ENCODE measurements around the gene LYRM9. TPM values are rescaled to one million over a fixed set of nuclear protein-coding genes. Genes with fewer than 3 reads are reported as not detected.

The LYRM9 gene
- polyA plus RNA-seq, 1 of the 3 experiments (the other 2 are of a cell fraction), result 4.6 TPM

- CTCF ChIA-PET, result no interaction called here
Measured at GRCh38 chr17:27862004-27862403, 31.2 kb downstream of the LYRM9 start.

DNA sequence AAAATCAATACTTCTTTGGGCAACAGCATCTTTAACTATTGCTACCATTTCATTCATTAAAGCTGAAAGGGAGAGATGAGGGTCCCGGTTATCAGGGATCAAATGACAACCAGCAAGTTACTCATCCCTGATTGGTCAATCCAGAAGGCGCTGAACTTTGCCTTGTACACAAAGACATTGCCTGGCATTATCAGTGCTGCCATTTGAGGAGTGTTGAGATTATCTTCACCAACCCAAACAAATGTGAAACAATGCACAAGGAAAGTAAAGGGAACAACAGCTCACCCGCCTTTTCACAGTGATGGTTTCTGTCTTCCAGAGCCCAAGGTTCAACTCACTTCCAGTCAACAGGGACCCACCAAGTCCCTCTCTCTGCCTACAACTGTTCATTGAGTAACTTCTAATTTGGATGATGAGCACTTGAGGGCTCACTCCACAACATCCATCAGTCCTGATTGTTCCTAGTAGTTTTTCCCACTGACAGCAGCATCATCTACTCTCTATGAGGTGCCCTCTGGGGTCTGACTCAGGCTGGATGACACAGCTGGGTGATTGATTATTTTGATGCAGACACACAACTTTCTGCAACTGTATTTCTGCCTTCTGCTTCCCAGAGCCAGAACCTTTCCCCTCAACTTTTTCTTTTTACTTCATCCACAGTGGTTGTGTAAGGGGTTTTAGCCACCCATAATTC is 32.0 kb downstream of the LYRM9 start:
- WGBS (ENCODE audit: low lambda C conversion rate), result 40% methylated on average over 3 of the region's 3 CpGs
- Histone ChIP-seq H3F3A (replicated peaks; ENCODE audit: insufficient read depth) (no peaks in the 10 kb centered on the region), H3K4me1 (ENCODE audit: control insufficient read depth in 1 of 2, insufficient read depth in 2 of 2, low read depth in 1 of 2, low read length in 1 of 2) (no peaks in the 10 kb centered on the region), H2AFZ (ENCODE audit: low read depth) (no peak overlapping the region), H3K36me3 (replicated peaks in 1 of 2; ENCODE audit: control insufficient read depth in 1 of 2, insufficient read depth in 2 of 2, low read length in 1 of 2) (no peaks in the 10 kb centered on the region), H3K9me3 (no peaks in the 10 kb centered on the region), H3K27ac (ENCODE audit: low read depth in 2 of 2, low read length in 1 of 2) (no peak overlapping the region), H3K79me2 (ENCODE audit: insufficient read depth) (no peaks in the 10 kb centered on the region), H3K9me2 (no peaks in the 10 kb centered on the region), H3K4me3 (ENCODE audit: low read depth in 2 of 2, low read length in 1 of 2) (no peak overlapping the region), H4K20me1 (ENCODE audit: insufficient read depth) (no peaks in the 10 kb centered on the region), H3K4me2 (no peak overlapping the region), H3K27me3 (ENCODE audit: insufficient read depth) (no peaks in the 10 kb centered on the region; the same call in 1 of the 2 replicates), H3K9ac (no peak overlapping the region)
- ChIA-PET CTCF (interaction anchor here (1.0 to 4.7 kb wide), 4 partner anchors 19 to 105 kb away, joined by 5 to 22 read pairs (median 10); no protein-coding TSS in a partner anchor), POLR2A (no interaction called here)
- no peak for DNase-seq
- TF ChIP-seq TCF12 (IDR thresholded peaks at IDR 0.05), result no peak
- TF ChIP-seq, protein P1, sequence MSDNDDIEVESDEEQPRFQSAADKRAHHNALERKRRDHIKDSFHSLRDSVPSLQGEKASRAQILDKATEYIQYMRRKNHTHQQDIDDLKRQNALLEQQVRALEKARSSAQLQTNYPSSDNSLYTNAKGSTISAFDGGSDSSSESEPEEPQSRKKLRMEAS (IDR thresholded peaks at IDR 0.05; ENCODE audit: low read depth), result no peak
- TF ChIP-seq FOXM1 (IDR thresholded peaks at IDR 0.05; ENCODE audit: low read depth), result no peak
- no peak for TF ChIP-seq FOXJ3 (CRISPR knock-in tag; IDR thresholded peaks at IDR 0.05)

More at GRCh38 chr17:27862004-27862403, 31.2 kb downstream of the LYRM9 start:
- POLR2A ChIA-PET, result no interaction called here
- H3K9me2 ChIP-seq, result no peaks in the 10 kb centered on the region
- no peaks in the 10 kb centered on the region for H3F3A ChIP-seq (replicated peaks; ENCODE audit: insufficient read depth)
- no peaks in the 10 kb centered on the region for H3K79me2 ChIP-seq (ENCODE audit: insufficient read depth)
- 71% methylated on average over 4 of the region's 4 CpGs for WGBS (ENCODE audit: low lambda C conversion rate)
- TF ChIP-seq NFIC (IDR thresholded peaks at IDR 0.05; ENCODE audit: borderline replicate concordance), result no peak
- TF ChIP-seq RAD21 (IDR thresholded peaks at IDR 0.05; ENCODE audit: low read length), result no peak
- TF ChIP-seq, protein P1 (IDR thresholded peaks at IDR 0.05; ENCODE audit: low read depth), result no peak
- TF ChIP-seq FOXM1 (IDR thresholded peaks at IDR 0.05; ENCODE audit: low read depth), result no peak
- no peaks in the 10 kb centered on the region; the same call in 1 of the 2 replicates for H3K27me3 ChIP-seq (ENCODE audit: insufficient read depth)
- no peak overlapping the region for H2AFZ ChIP-seq (ENCODE audit: low read depth)
- no peaks in the 10 kb centered on the region for H3K4me1 ChIP-seq (ENCODE audit: control insufficient read depth in 1 of 2, insufficient read depth in 2 of 2, low read depth in 1 of 2, low read length in 1 of 2)
- H3K9ac ChIP-seq, result no peak overlapping the region
- H3K4me2 ChIP-seq, result no peak overlapping the region
- no peaks in the 10 kb centered on the region for H3K36me3 ChIP-seq (replicated peaks in 1 of 2; ENCODE audit: control insufficient read depth in 1 of 2, insufficient read depth in 2 of 2, low read length in 1 of 2)
- H3K4me3 ChIP-seq (ENCODE audit: low read depth in 2 of 2, low read length in 1 of 2), result no peak overlapping the region
- DNase-seq, result no peak
- H3K9me3 ChIP-seq, result no peaks in the 10 kb centered on the region
- H4K20me1 ChIP-seq (ENCODE audit: insufficient read depth), result no peaks in the 10 kb centered on the region
- no peak overlapping the region for H3K27ac ChIP-seq (ENCODE audit: low read depth in 2 of 2, low read length in 1 of 2)

GRCh38 chr17:27858621-27859305 is 34.4 kb downstream of the LYRM9 start:
- H3F3A ChIP-seq (replicated peaks; ENCODE audit: insufficient read depth), result no peaks in the 10 kb centered on the region
- no peak overlapping the region for H3K4me3 ChIP-seq (ENCODE audit: low read depth in 2 of 2, low read length in 1 of 2)
- no peaks in the 10 kb centered on the region for H3K9me2 ChIP-seq
- CTCF ChIA-PET, result interaction anchor here (1.3 to 4.7 kb wide), 3 partner anchors 21 to 99 kb away, joined by 3 to 22 read pairs (median 14); no protein-coding TSS in a partner anchor
- no peaks in the 10 kb centered on the region for H3K4me1 ChIP-seq (ENCODE audit: control insufficient read depth in 1 of 2, insufficient read depth in 2 of 2, low read depth in 1 of 2, low read length in 1 of 2)
- no peaks in the 10 kb centered on the region for H4K20me1 ChIP-seq (ENCODE audit: insufficient read depth)
- H3K27ac ChIP-seq (ENCODE audit: low read depth in 2 of 2, low read length in 1 of 2), result no peak overlapping the region
- H3K9ac ChIP-seq, result no peak overlapping the region
- H3K36me3 ChIP-seq (replicated peaks in 1 of 2; ENCODE audit: control insufficient read depth in 1 of 2, insufficient read depth in 2 of 2, low read length in 1 of 2), result no peaks in the 10 kb centered on the region
- no peaks in the 10 kb centered on the region for H3K9me3 ChIP-seq
- no peak overlapping the region for H3K4me2 ChIP-seq
- no peaks in the 10 kb centered on the region for H3K79me2 ChIP-seq (ENCODE audit: insufficient read depth)
- 44% methylated on average over 5 of the region's 6 CpGs for WGBS (ENCODE audit: low lambda C conversion rate)
- no peaks in the 10 kb centered on the region; the same call in 1 of the 2 replicates for H3K27me3 ChIP-seq (ENCODE audit: insufficient read depth)
- DNase-seq, result no peak
- POLR2A ChIA-PET, result no interaction called here
- no peak overlapping the region for H2AFZ ChIP-seq (ENCODE audit: low read depth)
- no peak for TF ChIP-seq EP300 (IDR thresholded peaks at IDR 0.05; ENCODE audit: borderline replicate concordance in 1 of 2, low read depth in 1 of 2, low read length in 1 of 2)
- no peak for TF ChIP-seq FOSL2 (IDR thresholded peaks at IDR 0.05; ENCODE audit: borderline replicate concordance, low read depth)
- TF ChIP-seq, protein P2, sequence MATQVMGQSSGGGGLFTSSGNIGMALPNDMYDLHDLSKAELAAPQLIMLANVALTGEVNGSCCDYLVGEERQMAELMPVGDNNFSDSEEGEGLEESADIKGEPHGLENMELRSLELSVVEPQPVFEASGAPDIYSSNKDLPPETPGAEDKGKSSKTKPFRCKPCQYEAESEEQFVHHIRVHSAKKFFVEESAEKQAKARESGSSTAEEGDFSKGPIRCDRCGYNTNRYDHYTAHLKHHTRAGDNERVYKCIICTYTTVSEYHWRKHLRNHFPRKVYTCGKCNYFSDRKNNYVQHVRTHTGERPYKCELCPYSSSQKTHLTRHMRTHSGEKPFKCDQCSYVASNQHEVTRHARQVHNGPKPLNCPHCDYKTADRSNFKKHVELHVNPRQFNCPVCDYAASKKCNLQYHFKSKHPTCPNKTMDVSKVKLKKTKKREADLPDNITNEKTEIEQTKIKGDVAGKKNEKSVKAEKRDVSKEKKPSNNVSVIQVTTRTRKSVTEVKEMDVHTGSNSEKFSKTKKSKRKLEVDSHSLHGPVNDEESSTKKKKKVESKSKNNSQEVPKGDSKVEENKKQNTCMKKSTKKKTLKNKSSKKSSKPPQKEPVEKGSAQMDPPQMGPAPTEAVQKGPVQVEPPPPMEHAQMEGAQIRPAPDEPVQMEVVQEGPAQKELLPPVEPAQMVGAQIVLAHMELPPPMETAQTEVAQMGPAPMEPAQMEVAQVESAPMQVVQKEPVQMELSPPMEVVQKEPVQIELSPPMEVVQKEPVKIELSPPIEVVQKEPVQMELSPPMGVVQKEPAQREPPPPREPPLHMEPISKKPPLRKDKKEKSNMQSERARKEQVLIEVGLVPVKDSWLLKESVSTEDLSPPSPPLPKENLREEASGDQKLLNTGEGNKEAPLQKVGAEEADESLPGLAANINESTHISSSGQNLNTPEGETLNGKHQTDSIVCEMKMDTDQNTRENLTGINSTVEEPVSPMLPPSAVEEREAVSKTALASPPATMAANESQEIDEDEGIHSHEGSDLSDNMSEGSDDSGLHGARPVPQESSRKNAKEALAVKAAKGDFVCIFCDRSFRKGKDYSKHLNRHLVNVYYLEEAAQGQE (IDR thresholded peaks at IDR 0.05; ENCODE audit: low read depth, low read length), result no peak
- TF ChIP-seq ZBTB33 (IDR thresholded peaks at IDR 0.05; ENCODE audit: borderline replicate concordance, low read depth), result no peak
- TF ChIP-seq RCOR1 (IDR thresholded peaks at IDR 0.05; ENCODE audit: low read length), result no peak
- TF ChIP-seq, protein P3, sequence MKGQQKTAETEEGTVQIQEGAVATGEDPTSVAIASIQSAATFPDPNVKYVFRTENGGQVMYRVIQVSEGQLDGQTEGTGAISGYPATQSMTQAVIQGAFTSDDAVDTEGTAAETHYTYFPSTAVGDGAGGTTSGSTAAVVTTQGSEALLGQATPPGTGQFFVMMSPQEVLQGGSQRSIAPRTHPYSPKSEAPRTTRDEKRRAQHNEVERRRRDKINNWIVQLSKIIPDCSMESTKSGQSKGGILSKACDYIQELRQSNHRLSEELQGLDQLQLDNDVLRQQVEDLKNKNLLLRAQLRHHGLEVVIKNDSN (IDR thresholded peaks at IDR 0.05; ENCODE audit: borderline replicate concordance, low read depth), result no peak

All from SK-N-SH (cell line).